ENCODE measurements around the gene GARIN3. TPM values are rescaled to one million over a fixed set of nuclear protein-coding genes. Genes with fewer than 3 reads are reported as not detected.

GARIN3 gene
- total RNA-seq, 1 donor from 2014 or later = not detected

DNA sequence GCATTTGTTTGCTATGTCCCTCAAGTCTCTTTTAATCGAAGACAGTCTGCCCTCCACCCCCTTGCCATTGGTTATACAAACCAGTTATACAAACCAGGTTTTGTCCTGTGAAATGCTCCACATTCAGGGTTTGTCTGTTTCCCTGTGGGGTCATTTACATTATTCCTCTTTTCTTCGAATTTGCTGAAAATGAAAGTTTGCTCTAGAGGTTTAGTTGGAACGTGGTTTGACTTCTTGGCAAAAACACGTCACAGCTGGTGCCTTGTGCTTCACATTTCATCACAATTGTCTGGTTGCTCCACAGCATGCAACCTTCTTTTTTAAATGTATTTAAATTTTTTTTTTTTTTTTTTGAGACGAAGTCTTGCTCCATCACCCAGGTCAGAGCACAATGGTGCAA, 53.1 kb downstream of the GARIN3 start:
- no peak overlapping the region for H3K27ac Mint-ChIP-seq (ENCODE audit: unreplicated experiment)
- DNase-seq (ENCODE audit: extremely low spot score, unreplicated experiment) = no peak

More for the DNA sequence above, 53.1 kb downstream of the GARIN3 start:
- H3K4me1 Mint-ChIP-seq (ENCODE audit: unreplicated experiment) = no peaks in the 10 kb centered on the region
- H3K4me3 Mint-ChIP-seq (ENCODE audit: unreplicated experiment) = no peak overlapping the region
- no peaks in the 10 kb centered on the region for H3K9me3 Mint-ChIP-seq (ENCODE audit: unreplicated experiment)
- H3K36me3 Mint-ChIP-seq (ENCODE audit: unreplicated experiment) = no peaks in the 10 kb centered on the region
- TF ChIP-seq, protein P1, sequence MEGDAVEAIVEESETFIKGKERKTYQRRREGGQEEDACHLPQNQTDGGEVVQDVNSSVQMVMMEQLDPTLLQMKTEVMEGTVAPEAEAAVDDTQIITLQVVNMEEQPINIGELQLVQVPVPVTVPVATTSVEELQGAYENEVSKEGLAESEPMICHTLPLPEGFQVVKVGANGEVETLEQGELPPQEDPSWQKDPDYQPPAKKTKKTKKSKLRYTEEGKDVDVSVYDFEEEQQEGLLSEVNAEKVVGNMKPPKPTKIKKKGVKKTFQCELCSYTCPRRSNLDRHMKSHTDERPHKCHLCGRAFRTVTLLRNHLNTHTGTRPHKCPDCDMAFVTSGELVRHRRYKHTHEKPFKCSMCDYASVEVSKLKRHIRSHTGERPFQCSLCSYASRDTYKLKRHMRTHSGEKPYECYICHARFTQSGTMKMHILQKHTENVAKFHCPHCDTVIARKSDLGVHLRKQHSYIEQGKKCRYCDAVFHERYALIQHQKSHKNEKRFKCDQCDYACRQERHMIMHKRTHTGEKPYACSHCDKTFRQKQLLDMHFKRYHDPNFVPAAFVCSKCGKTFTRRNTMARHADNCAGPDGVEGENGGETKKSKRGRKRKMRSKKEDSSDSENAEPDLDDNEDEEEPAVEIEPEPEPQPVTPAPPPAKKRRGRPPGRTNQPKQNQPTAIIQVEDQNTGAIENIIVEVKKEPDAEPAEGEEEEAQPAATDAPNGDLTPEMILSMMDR (IDR thresholded peaks at IDR 0.05) = no peak
- H3K27me3 Mint-ChIP-seq (ENCODE audit: unreplicated experiment) = no peaks in the 10 kb centered on the region

Other genes starting within 250 kb of the GARIN3 start
- gene TIMD4, start 203.0 kb downstream of the GARIN3 start, total RNA-seq = not detected in 2 replicates
- not detected in 2 replicates for gene HAVCR1, start 107.1 kb downstream of the GARIN3 start, total RNA-seq
- 0.21 TPM in 1 of 2 replicates, not detected in the other for gene HAVCR2, start 57.2 kb downstream of the GARIN3 start, total RNA-seq
- 9.2 and 9.3 TPM in 2 replicates for gene MED7, start 23.4 kb downstream of the GARIN3 start, total RNA-seq
- gene ITK, start 14.6 kb upstream of the GARIN3 start, total RNA-seq = not detected in 2 replicates
- gene CYFIP2, start 99.9 kb upstream of the GARIN3 start, total RNA-seq = 26.4 and 33.4 TPM in 2 replicates